ENCODE measurements around the gene ZNF488.
A peak's percentile ranks its signal among the peaks of the same experiment; 100 is the strongest.
"Not testable (repeated sequence)": the region's sequence is repeated elsewhere in the genome, so short reads cannot be mapped to it uniquely, and the experiment has no call there.

The ZNF488 gene

GRCh38 chr10:47384148-47384921 lies at the start of gene ZNF488:
Gene ZNF488, minus strand, starts transcription at chr10:47384293. Its CDS starts 15,464 bp downstream, at chr10:47368829.
- DNase-seq (ENCODE audit: low read depth in 2 of 2): peak; percentile 30 to 64

- DNase-seq (ENCODE audit: low read depth in 2 of 2): no peak
These were observed 41.8 kb upstream of the ZNF488 start for GRCh38 chr10:47425813-47426419.

- no peak for DNase-seq (ENCODE audit: low read depth in 2 of 2)
These were observed 40.1 kb upstream of the ZNF488 start for GRCh38 chr10:47424231-47424630.

- no peak for DNase-seq (ENCODE audit: low read depth in 2 of 2)
These were observed 39.4 kb upstream of the ZNF488 start for GRCh38 chr10:47423476-47423875.

- DNase-seq (ENCODE audit: low read depth in 2 of 2): no peak
These were observed 37.2 kb upstream of the ZNF488 start for GRCh38 chr10:47421057-47421952.

GRCh38 chr10:47420305-47421056 lies 36.4 kb upstream of the ZNF488 start:
- no peak for DNase-seq (ENCODE audit: low read depth in 2 of 2)

- no peak for DNase-seq (ENCODE audit: low read depth in 2 of 2)
These were observed 35.3 kb upstream of the ZNF488 start for GRCh38 chr10:47419421-47419820.

GRCh38 chr10:47418966-47419365 lies 34.9 kb upstream of the ZNF488 start:
- no peak for DNase-seq (ENCODE audit: low read depth in 2 of 2)

GRCh38 chr10:47418321-47418720 lies 34.2 kb upstream of the ZNF488 start:
- no peak for DNase-seq (ENCODE audit: low read depth in 2 of 2)

GRCh38 chr10:47416305-47417218 lies 32.5 kb upstream of the ZNF488 start:
- not testable (repeated sequence) for DNase-seq (ENCODE audit: low read depth in 2 of 2)

- no peak for DNase-seq (ENCODE audit: low read depth in 2 of 2)
These were observed 31.6 kb upstream of the ZNF488 start for GRCh38 chr10:47415520-47416304.

- DNase-seq (ENCODE audit: low read depth in 2 of 2): no peak
These were observed 30.8 kb upstream of the ZNF488 start for GRCh38 chr10:47414752-47415519.

- no peak for DNase-seq (ENCODE audit: low read depth in 2 of 2)
These were observed 30.1 kb upstream of the ZNF488 start for GRCh38 chr10:47414227-47414592.

- DNase-seq (ENCODE audit: low read depth in 2 of 2): no peak
These were observed 29.6 kb upstream of the ZNF488 start for GRCh38 chr10:47413531-47414226.

GRCh38 chr10:47412869-47413268 lies 28.8 kb upstream of the ZNF488 start:
- DNase-seq (ENCODE audit: low read depth in 2 of 2): no peak

- DNase-seq (ENCODE audit: low read depth in 2 of 2): no peak
These were observed 28.2 kb upstream of the ZNF488 start for GRCh38 chr10:47412177-47412730.

- DNase-seq (ENCODE audit: low read depth in 2 of 2): no peak
These were observed 26.8 kb upstream of the ZNF488 start for GRCh38 chr10:47410862-47411261.

- no peak for DNase-seq (ENCODE audit: low read depth in 2 of 2)
These were observed 26.2 kb upstream of the ZNF488 start for GRCh38 chr10:47410271-47410670.

Data from stimulated activated CD8-positive, alpha-beta memory T cell treated with anti-CD3 and anti-CD28 coated beads, Interleukin-7, amount 100 ng/mL, for 4 hours (primary cell).